Pulmonary artery endothelial cell (primary cell): ENCODE results near the gene TPCN2. TPM values are rescaled to one million over a fixed set of nuclear protein-coding genes. Genes with fewer than 3 reads are reported as not detected.
"Not testable (repeated sequence)": the region's sequence is repeated elsewhere in the genome, so short reads cannot be mapped to it uniquely, and the experiment has no call there.

Experiments
- DNase-seq: peaks from one replicate; pipeline ENCODE4 v3.0.0-alpha.2; 2011; ENCODE audit warnings: low read depth, low spot score
- total RNA-seq: library from RNA; depleted of rRNA; stranded (reverse); fragments of >200 nt; gene quantifications from 2 replicates; pipeline ENCODE4 v1.2.3, GENCODE V29; 2014

The TPCN2 gene
- total RNA-seq, 1 donor from 2014 or later = 11.3 TPM

DNA sequence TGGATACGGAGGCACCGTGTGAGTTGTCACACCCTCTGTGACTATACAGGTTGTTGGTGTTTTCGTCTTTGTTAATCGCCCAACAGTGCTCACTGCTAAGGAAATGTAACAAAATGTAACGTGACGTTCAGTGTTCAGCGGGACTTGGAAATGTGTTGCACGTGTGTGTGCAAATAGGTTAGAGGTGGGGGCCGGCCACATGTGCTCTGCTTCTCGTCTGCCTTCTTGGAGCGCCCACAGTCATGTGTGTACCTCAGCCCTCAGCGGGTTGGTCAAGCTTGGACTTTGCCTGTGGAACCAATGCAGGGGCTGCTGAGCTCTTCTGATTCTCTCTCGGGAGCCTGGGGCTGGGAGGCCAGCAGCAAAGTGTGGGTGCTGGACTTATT lies 99.6 kb downstream of the TPCN2 start:
- no peak for DNase-seq

DNA sequence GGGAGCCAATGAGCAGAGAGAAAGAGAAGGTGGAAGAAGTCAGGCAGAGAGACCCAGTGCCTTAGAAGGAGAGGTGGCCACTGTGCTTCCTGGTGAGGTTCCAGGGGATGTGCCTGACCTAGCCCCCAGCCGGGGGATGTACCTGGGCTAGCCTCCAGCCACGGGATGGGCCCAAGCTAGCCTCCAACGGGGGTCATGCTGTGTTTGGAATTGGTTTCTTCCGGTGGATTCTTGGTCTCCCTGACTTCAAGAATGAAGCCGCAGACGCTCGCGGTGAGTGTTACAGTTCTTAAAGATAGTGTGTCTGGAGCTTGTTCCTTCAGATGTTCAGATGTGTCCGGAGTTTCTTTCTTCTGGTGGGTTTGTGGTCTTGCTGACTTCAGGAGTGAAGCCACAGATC lies 100.1 kb downstream of the TPCN2 start:
- no peak for DNase-seq

DNA sequence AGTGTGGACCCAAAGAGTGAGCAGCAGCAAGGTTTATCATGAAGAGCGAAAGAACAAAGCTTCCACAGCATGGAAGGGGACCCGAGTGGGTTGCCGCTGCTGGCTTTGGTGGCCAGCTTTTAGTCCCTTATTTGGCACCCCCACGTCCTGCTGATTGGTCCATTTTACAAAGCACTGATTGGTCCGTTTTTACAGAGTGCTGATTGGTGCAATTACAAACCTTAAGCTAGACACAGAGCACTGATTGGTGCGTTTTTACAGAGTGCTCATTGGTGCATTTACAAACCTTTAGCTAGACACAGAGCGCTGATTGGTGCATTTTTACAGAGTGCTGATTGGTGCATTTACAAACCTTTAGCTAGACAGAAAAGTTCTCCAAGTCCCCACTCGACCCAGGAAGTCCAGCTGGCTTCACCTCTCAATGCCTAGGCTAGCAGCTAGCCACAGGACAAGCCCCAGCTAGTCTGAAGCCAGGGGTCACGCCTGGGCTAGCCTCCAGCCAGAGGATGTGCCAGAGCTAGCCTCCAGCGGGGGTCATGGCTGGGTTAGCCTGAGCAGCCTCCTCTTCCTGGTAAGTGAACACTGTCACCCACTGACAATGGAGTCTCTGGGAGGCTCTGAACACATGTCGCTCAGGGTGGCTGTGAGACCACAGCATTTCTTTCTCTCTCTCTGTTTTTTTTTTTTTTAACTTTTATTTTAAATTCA lies 100.8 kb downstream of the TPCN2 start:
- DNase-seq = not testable (repeated sequence)

DNA sequence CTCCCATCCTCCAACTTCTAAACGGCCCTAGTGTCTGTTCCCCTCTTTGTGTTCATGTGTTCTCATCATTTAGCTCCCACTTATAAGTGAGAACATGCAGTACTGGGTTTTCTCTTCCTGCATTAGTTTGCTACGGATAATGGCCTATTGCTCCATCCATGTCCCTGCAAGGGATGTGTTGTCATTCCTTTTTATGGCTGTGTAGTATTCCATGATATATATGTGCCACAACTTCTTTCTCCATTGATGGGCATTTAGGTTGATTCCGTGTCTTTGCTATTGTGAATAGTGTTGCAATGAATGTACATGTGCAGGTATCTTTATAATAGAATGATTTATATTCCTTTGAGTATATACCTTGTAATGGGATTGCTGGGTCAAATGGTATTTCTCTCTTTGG lies 101.4 kb downstream of the TPCN2 start:
- DNase-seq = no peak

DNA sequence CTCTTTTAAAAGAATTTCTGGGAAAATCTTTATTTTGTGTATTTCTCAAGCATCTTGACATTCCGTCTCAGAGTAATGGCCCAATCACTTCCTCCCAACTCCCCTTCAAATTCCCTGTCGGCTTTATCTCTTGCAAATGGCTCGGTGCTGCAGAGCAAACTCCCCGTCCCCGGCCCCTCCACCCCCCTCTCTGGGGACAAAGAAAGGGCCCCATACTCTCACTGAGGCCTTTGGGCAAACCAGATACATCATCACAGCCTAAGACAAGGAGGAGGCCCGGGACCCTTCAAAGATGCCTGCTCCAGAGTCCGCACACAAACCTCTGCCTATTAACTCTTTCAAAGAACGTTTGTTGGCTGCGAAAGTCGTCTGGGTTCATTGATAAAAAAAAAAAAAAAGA lies 103.1 kb downstream of the TPCN2 start:
- no peak for DNase-seq

DNA sequence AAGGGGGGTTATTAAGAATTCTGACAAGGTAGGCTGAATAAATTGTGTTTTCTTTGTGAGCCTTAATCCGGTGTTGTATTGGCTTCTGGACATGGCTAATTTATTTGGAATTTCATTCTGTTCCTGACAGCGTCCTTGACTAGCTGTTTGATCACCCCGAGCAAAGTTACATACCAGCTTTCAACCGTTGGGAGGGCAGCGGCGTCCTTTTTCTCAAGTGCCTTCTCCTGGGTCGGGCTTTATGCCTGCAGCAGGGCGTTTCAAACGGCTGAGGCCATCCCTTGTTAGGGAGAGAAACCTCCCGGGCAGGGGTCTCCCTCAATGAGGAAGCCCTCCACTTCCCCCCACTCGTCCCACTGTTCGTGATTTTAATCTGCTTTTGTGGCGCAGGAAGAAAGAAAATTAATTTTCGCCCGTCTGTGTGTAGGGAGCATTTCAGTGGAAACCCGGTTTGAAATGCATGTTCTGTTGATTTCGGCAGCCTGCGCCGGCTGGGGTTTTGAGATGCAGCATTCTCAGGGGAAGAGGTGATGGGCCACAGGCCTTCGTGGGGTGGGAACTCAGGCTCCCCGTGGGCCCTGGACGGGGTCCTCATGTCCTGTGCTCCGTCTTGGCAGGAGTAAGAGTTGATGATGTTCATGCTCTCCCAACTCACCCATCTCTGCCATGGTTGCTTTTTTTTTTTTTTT lies 104.1 kb downstream of the TPCN2 start:
- DNase-seq = no peak

DNA sequence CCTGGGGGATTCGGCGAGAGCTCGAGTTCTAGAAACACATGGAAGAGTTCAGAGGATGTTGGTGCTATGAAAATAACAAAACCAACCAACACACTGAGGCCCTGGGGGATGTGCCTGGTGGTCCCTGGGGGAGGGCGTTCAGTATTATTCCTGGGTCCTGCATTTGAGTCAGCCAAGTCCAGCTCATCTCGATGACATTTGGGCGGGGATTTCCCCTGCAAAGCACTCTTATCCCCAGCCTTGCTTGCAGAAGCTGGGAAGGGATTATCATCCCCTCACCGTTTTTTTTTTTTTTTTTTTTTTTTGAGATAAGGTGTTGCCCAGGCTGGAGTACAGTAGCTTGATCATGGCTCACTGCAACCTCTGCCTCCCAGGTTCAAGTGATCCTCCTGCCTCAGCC lies 104.9 kb downstream of the TPCN2 start:
- DNase-seq = no peak

DNA sequence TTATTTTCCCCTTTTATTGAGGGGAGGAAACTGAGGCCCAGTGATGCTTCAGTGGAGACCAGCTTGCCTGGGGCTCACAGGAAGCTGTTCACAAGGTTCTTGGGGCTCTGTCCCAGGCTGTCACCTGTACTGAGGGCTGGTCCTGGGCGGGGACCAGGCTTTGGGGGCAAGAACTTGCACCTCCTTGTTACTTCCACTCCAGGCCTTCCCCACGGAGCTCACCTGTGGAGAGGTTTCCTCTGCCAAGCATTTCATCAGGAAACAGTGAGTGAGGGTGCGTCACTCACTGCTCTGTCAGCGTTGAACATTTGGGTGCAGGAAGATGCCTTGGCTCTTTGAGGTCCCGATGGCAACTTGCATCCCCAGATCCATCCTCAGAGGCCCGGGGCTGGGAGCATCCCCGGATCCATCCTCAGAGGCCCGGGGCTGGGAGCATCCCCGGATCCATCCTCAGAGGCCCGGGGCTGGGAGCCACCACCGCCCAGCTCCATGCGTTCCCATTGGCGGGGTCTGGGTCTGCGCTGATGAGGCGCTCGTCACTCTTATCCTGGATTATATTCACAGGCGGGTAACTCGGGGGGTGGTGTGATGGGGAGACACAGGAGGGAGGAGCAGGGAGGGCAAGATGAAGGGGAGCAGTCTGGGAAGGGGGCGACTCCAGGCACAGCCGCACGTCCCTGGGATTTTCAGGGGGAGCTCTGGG lies 105.6 kb downstream of the TPCN2 start:
- no peak for DNase-seq

DNA sequence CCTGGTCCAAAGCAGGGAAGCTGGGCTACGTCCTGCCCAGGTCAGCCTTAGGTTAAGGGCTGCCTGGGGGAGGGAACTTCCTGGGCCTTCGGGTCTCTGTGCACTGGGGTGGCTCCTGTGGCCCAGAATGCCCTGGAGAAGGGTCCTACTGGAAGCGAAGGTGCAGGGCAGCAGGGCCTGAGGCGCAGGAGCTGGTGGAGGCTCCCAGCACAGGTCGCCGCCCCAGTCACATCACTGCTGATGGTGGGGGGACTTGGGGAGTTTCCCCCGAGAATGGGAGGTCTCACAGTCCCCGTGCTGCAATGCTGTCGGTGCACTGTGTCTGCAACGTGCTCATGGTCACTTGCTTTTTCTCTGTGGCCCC lies 106.2 kb downstream of the TPCN2 start:
- DNase-seq = no peak

DNA sequence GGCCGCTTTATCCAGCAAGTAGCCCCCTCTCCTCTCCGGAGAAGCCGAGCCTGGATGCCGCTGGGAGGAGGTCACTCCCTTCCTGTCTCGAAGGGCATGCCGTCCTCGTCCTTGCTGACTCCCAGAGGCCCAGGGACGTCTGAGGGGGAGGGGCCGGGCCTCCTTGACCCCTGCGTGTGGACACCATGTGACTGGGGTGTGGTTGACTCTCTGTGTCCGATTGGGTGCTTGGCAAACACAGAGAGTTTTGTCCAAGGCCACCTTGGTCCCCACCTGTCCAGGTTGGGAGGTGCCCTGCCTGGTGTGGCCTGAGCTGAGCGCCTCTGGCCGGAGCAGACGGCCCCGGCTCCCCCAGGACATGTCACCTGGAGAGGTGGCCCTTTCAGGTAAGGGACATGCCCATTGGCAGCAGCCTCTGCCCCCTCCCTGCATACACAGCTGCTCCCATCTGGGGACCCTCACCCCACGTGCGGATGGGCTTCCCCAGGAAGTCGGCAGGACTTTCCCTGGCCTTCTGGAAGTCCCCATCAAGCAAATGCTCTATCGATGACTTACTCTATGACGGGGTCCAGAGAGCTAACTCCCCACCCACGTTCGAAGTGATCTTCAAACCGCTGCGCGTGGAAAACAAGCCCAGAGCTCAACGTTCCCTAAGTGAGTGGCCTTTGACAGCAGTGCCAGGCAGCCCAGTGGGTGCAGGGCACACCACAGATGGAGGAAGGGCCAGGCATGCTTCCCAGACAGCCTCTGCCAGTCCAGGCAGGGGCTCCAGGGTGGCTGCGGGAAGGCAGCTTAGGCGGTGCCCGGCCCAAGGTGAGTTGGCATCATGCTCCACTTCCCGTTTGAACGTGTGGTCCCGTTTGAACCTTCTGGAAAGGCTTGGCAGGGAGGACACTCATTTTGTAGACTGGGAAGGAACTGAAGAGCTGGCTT lies 106.8 kb downstream of the TPCN2 start, which contains the start of gene SMIM38:
Gene SMIM38 (plus strand): TSS at position 634 of the 933 bp plus-strand sequence. CDS start 1,912 bp downstream, outside the sequence.
- no peak for DNase-seq

DNA sequence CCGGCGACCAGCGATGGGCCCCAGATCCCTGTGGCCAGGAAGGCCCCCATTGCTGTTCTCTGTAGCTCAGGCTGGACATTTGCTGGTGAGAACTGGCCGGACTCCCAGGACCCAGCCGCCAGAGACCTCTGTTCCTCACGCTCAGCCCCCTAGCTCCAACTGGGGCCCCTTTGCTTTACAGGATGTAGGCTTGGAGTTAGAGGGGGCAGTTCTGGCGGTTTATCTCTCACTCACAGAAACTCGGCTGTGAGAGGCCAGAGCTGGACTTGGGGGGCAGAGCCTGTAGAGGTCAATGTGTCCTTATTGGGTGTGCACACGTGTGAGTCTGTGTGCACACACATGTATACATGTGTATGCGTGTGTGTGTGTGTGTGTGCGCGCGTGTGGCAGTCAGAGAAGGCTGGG lies 107.5 kb downstream of the TPCN2 start:
- DNase-seq = no peak

DNA sequence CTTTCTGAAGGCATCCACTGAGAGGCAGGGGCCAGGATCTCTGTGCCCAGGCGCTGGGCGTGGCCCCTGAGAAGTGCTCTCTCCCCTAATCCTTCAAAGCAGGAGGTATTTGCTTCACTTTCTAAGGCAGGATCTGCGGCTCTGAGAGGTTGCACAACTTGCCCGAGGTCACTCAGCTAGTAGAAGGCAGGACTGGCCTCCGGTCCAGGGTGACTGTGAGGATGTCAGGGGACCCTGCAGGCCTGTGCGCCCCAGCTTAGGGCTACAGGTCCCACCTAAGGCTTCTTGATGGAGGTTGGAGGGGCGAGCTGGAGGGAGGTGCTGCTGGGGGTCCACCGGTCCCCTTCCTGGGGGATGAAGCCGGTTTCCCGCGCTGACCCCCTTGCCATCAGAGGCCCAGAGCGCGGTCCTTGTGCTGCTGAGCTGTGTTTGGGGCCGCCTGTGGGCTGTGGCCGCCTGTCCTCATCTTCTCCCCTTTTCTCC lies 108.0 kb downstream of the TPCN2 start:
- DNase-seq = no peak

DNA sequence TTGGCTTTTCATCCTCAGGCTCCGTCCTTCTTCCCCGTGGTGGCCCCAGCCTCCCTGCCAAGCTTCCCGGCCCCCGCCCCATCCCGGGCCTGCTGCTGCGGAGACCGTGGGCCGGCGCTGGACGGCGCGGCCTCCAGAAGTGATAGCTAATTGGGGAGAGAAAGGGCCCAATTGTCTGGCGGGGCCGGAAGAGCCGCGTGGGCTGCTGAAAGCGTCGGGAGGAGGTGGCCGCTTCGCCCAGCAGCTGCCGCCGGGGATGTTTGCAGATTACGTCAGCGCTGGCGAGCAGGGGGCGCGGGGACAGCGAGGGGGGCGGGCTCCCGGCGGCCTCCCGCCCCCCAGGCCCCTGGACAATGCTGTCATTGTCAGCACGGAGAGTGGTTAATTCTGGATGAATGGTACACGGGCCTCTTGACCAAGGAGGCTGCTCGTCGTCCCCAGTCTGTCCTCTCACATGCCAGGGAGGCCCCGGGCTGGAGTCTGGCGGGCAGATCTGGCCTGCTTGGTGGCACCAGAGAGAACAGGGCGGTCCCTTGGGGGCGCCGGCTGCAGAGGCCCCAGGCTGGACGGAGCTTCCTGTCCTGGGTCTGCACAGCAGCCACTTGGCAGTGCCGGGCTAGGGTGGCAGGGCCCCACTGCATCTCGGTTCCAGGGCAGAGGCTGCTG lies 108.6 kb downstream of the TPCN2 start:
- DNase-seq = no peak

DNA sequence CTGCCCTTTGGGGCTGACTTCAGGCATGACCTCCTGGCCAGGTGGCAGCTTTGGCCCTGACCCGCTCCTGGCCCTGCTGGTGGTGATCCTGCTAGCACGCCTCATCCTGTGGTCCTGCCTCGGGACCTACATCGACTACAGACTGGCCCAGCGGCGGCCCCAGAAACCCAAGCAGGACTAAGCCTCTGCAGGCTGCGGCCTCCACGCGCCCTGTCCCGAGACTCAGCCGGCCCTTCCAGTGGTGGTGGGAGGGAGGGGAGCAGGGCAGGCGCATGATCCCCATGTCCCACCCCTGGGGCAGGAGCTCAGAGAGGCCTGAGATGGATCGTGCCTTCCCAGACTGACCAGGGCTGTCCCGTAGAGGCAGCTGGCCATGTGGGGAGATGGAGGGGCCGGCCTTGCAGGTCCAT lies 109.1 kb downstream of the TPCN2 start:
- DNase-seq = no peak

DNA sequence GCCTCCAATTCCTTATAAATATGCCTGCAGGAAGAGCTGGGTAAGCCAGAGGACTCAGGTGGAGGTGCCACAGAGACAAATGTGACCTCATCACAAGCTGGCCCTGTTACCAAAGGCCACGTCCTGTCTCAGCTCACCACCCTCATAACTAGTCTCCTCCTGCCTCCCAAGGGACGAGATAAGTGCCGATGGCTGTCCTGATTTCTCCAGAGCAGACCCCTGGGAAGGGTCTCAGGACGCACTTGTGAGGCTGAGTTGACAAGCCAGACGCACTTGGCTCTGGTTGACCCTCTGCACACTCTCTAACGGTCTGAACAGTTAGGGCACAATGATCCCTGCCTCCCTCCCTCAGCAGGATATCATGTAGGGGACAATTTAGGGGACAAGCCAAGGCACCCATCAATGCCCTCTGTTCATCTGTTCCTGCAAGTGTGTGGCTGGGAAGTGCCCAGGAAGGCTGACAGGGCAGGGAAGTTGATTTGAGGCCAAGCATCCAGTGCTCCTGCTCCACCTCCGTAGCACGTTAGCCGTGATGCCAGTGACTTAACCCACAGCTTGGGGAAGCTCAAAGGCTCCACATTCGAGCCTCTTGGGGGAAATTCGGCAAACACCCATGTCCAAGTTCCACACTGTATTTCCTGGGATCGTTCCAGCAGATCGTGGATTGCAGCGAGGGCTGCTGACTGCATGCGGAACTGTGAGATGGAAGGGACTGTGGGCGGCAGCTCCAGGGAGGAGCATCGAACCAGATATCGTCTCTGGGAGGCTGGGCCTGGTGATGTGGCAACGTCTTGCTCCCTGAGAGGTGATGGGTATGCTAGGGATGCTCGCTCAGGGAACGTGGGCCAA lies 109.8 kb downstream of the TPCN2 start:
- no peak for DNase-seq

DNA sequence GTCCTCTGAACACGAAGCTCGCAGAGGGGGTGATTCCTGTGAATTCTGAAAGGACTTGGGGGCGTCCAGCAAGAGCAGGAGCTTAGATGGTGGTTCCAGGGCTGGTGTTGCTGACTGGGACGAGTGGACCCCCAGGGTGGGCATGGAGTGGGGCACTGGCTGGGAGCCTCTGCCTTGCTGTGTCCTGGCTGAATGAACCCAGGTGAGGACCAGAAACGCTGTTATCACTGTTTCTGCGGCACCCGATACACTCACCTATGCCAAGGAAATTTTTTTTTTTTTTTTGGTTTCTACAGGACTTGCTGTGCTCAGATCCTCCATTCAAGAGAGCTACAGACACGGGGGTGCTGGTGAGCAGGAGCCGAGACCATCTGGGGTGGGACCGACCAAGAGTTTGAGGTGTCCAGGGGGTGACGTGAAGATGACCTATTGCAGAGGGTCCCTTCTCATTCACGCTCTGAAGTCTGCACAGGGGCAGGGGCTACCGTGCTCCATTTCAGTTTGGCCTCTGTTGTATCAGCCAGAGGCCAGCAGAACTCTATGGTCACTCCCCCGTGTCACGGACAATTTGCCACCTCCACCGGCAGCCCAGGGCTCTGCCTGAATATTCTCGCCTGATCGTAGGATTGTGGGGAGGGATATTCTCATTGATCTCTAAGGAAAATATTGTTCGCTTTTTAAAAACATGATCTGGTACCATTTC lies 110.6 kb downstream of the TPCN2 start:
- no peak for DNase-seq

DNA sequence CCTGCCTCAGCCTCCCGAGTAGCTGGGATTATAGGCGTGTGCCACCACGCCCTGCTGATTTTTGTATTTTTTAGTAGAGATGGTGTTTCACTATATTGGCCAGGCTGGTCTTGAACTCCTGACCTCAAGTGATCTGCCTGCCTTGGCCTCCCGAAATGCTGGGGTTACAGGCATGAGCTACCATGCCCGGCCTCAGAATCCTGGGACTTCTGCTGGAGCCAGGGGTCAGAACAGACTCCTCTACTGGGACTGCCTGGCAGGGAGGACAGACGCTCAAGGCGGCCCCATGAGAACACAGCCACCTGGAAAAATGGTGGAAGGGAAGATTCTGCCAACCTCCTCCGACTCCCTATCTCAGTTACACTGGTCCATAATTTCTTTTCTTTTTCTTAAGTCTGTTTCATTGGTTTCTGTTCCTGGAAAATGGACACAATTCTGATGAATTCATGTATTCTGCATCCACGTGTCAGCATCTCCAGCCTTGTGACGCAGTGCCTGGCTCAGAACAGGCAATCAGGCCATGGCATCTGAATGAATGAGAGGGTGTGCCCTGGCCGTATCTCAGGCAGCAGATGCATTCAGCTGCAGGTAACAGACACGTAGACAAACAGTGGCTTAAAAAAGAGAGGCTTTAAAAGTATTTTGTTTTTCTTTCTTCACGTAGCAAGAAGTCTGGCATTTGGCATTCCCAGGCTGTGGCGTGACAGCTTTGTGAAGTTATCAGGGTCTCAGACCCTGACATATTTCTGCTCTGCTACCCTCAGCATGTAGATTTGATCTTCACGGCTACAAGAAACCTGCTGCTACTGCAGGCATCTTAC lies 111.8 kb downstream of the TPCN2 start:
- DNase-seq = no peak

DNA sequence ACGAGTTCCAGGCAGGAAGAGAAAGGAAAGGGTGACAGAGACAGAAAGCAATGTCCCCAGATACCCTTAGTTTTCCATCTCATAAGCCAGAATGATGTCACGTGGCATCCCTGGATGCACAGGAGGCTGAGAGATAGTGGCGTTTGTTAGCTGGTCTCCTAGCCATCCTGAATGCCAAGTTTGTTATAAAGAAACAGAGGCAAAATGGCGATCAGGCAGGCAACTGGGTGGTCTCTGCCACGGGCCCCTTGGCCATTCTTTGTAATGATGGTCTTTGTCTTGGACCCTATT lies 112.3 kb downstream of the TPCN2 start:
- DNase-seq = no peak

DNA sequence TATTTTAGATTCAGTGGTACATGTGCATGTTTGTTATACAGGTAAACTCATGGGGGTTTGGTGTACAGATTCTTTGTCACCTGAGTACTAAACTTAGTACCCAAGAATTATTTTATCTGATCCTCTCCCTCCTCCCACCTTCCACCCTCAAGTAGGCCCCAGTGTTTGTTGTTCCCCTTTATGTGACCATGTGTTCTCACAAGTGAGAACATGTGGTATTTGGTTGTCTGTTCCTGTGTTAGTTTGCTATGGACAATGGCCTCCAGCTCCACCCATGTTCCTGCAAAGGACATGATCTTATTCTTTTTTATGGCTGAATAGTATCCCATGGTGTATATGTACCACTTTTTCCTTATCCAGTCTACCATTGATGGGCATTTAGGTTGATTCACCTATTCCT lies 113.8 kb downstream of the TPCN2 start:
- no peak for DNase-seq
